Panc1 (cell line): Measurements from ENCODE around the gene STK24. TPM values are rescaled to one million over a fixed set of nuclear protein-coding genes. Genes with fewer than 3 reads are reported as not detected.

Source experiments
- ATAC-seq: fragments of 200-7000 bp; cut with Tn5 transposase; 2 replicates; pipeline ENCODE4 v1.9.1; 2020; ENCODE audit warnings: mild to moderate bottlenecking, moderate library complexity
- BruUV-seq: library from RNA; stranded (reverse); fragments of 400-500 nt; replicated peaks from 2 replicates; lab custom pipeline; 2021; lab: Mats Ljungman, UMichigan
- CTCF ChIA-PET: fragments of 300-600 bp; sonication (Branson Sonifier 250); formaldehyde crosslinking; loops from one replicate; lab custom pipeline; 2022; ENCODE audit warnings: antibody characterized with exemption; lab: Charles Lee
- POLR2A ChIA-PET: fragments of 300-600 bp; sonication (Branson Sonifier 250); formaldehyde crosslinking; loops from one replicate; lab custom pipeline; 2022; ENCODE audit warnings: antibody characterized with exemption; lab: Charles Lee
- DNase-seq: peaks from one replicate; pipeline ENCODE4 v3.0.0-alpha.2; 2010; ENCODE audit warnings: low read depth, low spot score
- H3K27ac ChIP-seq: 2 replicates; pipeline ENCODE4 v1.5.1; 2011; ENCODE audit warnings: mild to moderate bottlenecking, low read length, inconsistent platforms
- H3K27me3 ChIP-seq: fragments of 200-500 bp; sonication (Bioruptor generic); 2 replicates; pipeline ENCODE4 v1.6.0; 2014; ENCODE audit warnings: low read length, inconsistent platforms; ENCODE audit not compliant: control insufficient read depth, insufficient read depth
- H3K36me3 ChIP-seq: fragments of 200-500 bp; sonication (Bioruptor generic); 2 replicates; pipeline ENCODE4 v1.5.1; 2014; ENCODE audit warnings: inconsistent platforms, mild to moderate bottlenecking, low read length, moderate library complexity; ENCODE audit not compliant: control insufficient read depth, insufficient read depth
- H3K4me1 ChIP-seq: 2 replicates; pipeline ENCODE4 v1.5.1; 2011; ENCODE audit warnings: inconsistent platforms, mild to moderate bottlenecking, low read length, moderate library complexity; ENCODE audit not compliant: control insufficient read depth, insufficient read depth
- H3K4me3 ChIP-seq, 2 experiments: 2 replicates each; pipeline ENCODE4 v1.5.1; 2011 to 2012; ENCODE audit warnings: low read depth in 2 of 2, low read length in 2 of 2, mild to moderate bottlenecking in 2 of 2, inconsistent platforms in 1 of 2, moderate library complexity in 1 of 2
- H3K9me3 ChIP-seq: fragments of 200-500 bp; sonication (Bioruptor generic); 2 replicates; pipeline ENCODE4 v1.5.1; 2014; ENCODE audit warnings: low read depth, mild to moderate bottlenecking, inconsistent platforms, low read length, moderate library complexity; ENCODE audit not compliant: control insufficient read depth, insufficient read depth
- POLR2AphosphoS5 ChIP-seq: IDR thresholded peaks from 2 replicates; pipeline ENCODE4 v1.6.1; 2012; ENCODE audit warnings: mild to moderate bottlenecking, low read depth, low read length, moderate library complexity
- SIN3A ChIP-seq: IDR thresholded peaks from 2 replicates; pipeline ENCODE4 v1.6.1; 2012; ENCODE audit warnings: low read depth, mild to moderate bottlenecking, low read length, moderate library complexity, borderline replicate concordance; ENCODE audit not compliant: insufficient read depth
- TCF7L2 ChIP-seq: IDR thresholded peaks from 2 replicates; pipeline ENCODE4 v1.6.1; 2011; ENCODE audit warnings: mild to moderate bottlenecking, low read depth, low read length, inconsistent platforms
- in situ Hi-C: cut with HindIII; loops from 2 replicates; pipeline ENCODE4 v1.10.0; 2016; ENCODE audit warnings: low sequenced_read_pairs, low pct_unique_long_range_greater_than_20kb
- intact Hi-C: fragments of 100-400 bp; cut with micrococcal nuclease; formaldehyde crosslinking; loops from one replicate; pipeline ENCODE4 v1.10.0; 2022; ENCODE audit not compliant: unreplicated experiment
- total RNA-seq: library from RNA; stranded (reverse); gene quantifications from one replicate; pipeline ENCODE4 v1.2.1, GENCODE V29; 2021; ENCODE audit not compliant: unreplicated experiment
- TF ChIP-seq, protein P1 (sequence below), 2 experiments: IDR thresholded peaks; 2 replicates each; pipeline ENCODE4 v1.6.1; 2011 to 2012; ENCODE audit warnings: low read depth in 2 of 2, control low read depth in 1 of 2, low read length in 1 of 2, mild to moderate bottlenecking in 1 of 2, moderate library complexity in 1 of 2; ENCODE audit not compliant: insufficient read depth in 1 of 2
- TF ChIP-seq, protein P2 (sequence below): fragments of 450-650 bp; IDR thresholded peaks from 2 replicates; pipeline ENCODE4 v1.5.1; 2017; ENCODE audit warnings: mild to moderate bottlenecking

STK24 gene
- total RNA-seq, 1 experiment from 2014 or later: 57.3 TPM

GRCh38 chr13:98444381-98444780 lies 132.5 kb downstream of the STK24 start:
- H3K4me1 ChIP-seq: no peaks in the 10 kb centered on the region
- in situ Hi-C loops (no loop called here), intact Hi-C loops (no loop called here)
- no TSS peak for BruUV-seq
- ChIA-PET POLR2A (interaction anchor here (0.5 kb wide), 1 partner anchor 78 kb away, joined by 3 read pairs; no protein-coding TSS in a partner anchor), CTCF (no interaction called here)
- DNase-seq (no peak), ATAC-seq (no peak)
- TF ChIP-seq SIN3A: no peak
- TF ChIP-seq TCF7L2: no peak
- no peak for TF ChIP-seq POLR2AphosphoS5
- TF ChIP-seq, protein P1, sequence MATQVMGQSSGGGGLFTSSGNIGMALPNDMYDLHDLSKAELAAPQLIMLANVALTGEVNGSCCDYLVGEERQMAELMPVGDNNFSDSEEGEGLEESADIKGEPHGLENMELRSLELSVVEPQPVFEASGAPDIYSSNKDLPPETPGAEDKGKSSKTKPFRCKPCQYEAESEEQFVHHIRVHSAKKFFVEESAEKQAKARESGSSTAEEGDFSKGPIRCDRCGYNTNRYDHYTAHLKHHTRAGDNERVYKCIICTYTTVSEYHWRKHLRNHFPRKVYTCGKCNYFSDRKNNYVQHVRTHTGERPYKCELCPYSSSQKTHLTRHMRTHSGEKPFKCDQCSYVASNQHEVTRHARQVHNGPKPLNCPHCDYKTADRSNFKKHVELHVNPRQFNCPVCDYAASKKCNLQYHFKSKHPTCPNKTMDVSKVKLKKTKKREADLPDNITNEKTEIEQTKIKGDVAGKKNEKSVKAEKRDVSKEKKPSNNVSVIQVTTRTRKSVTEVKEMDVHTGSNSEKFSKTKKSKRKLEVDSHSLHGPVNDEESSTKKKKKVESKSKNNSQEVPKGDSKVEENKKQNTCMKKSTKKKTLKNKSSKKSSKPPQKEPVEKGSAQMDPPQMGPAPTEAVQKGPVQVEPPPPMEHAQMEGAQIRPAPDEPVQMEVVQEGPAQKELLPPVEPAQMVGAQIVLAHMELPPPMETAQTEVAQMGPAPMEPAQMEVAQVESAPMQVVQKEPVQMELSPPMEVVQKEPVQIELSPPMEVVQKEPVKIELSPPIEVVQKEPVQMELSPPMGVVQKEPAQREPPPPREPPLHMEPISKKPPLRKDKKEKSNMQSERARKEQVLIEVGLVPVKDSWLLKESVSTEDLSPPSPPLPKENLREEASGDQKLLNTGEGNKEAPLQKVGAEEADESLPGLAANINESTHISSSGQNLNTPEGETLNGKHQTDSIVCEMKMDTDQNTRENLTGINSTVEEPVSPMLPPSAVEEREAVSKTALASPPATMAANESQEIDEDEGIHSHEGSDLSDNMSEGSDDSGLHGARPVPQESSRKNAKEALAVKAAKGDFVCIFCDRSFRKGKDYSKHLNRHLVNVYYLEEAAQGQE (IDR thresholded peaks at IDR 0.05; ENCODE audit: insufficient read depth in 1 of 2, low read depth in 2 of 2, low read length in 1 of 2): no peak
- TF ChIP-seq, protein P2, sequence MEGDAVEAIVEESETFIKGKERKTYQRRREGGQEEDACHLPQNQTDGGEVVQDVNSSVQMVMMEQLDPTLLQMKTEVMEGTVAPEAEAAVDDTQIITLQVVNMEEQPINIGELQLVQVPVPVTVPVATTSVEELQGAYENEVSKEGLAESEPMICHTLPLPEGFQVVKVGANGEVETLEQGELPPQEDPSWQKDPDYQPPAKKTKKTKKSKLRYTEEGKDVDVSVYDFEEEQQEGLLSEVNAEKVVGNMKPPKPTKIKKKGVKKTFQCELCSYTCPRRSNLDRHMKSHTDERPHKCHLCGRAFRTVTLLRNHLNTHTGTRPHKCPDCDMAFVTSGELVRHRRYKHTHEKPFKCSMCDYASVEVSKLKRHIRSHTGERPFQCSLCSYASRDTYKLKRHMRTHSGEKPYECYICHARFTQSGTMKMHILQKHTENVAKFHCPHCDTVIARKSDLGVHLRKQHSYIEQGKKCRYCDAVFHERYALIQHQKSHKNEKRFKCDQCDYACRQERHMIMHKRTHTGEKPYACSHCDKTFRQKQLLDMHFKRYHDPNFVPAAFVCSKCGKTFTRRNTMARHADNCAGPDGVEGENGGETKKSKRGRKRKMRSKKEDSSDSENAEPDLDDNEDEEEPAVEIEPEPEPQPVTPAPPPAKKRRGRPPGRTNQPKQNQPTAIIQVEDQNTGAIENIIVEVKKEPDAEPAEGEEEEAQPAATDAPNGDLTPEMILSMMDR: no peak
- no peaks in the 10 kb centered on the region for H3K27me3 ChIP-seq
- H3K36me3 ChIP-seq: no peaks in the 10 kb centered on the region
- H3K9me3 ChIP-seq: no peaks in the 10 kb centered on the region
- H3K27ac ChIP-seq: no peak overlapping the region
- no peak overlapping the region for H3K4me3 ChIP-seq

GRCh38 chr13:98443800-98444325 lies 133.0 kb downstream of the STK24 start:
- CTCF ChIA-PET: no interaction called here
- DNase-seq (no peak), ATAC-seq (no peak)
- no peaks in the 10 kb centered on the region for H3K9me3 ChIP-seq
- intact Hi-C loops (no loop called here), in situ Hi-C loops (no loop called here)
- POLR2A ChIA-PET: no interaction called here
- TF ChIP-seq TCF7L2 (no peak), POLR2AphosphoS5 (no peak), SIN3A (no peak)
- TF ChIP-seq, protein P1 (IDR thresholded peaks at IDR 0.05; ENCODE audit: insufficient read depth in 1 of 2, low read depth in 2 of 2, low read length in 1 of 2): no peak
- TF ChIP-seq, protein P2: no peak
- no peaks in the 10 kb centered on the region for H3K4me1 ChIP-seq
- H3K27me3 ChIP-seq: no peaks in the 10 kb centered on the region
- H3K4me3 ChIP-seq: no peak overlapping the region
- H3K36me3 ChIP-seq: no peaks in the 10 kb centered on the region
- H3K27ac ChIP-seq: no peak overlapping the region
- no TSS peak for BruUV-seq
